ENCODE results near the gene WNT3A.
"Not testable (repeated sequence)": the region's sequence is repeated elsewhere in the genome, so short reads cannot be mapped to it uniquely, and the experiment has no call there.

The WNT3A gene, protein sequence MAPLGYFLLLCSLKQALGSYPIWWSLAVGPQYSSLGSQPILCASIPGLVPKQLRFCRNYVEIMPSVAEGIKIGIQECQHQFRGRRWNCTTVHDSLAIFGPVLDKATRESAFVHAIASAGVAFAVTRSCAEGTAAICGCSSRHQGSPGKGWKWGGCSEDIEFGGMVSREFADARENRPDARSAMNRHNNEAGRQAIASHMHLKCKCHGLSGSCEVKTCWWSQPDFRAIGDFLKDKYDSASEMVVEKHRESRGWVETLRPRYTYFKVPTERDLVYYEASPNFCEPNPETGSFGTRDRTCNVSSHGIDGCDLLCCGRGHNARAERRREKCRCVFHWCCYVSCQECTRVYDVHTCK

DNA sequence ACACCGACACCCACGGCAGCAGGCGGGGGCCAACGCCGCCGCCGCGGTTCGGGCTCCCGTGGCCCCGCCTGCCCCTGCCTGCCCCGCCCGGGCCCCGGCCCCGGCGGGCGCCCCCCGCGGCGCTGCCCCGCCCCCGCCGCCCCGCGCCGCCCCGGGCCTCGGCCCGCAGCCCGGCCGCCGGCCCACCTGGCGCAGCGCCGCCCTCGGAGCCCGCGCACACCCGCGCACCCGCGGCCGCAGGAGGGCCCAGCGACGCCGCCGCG, at the start of gene WNT3A:
TSS of gene WNT3A (plus strand) at position 213 of the 263 bp plus-strand sequence. CDS start 131 bp downstream, outside the sequence.
- DNase-seq: no peak

DNA sequence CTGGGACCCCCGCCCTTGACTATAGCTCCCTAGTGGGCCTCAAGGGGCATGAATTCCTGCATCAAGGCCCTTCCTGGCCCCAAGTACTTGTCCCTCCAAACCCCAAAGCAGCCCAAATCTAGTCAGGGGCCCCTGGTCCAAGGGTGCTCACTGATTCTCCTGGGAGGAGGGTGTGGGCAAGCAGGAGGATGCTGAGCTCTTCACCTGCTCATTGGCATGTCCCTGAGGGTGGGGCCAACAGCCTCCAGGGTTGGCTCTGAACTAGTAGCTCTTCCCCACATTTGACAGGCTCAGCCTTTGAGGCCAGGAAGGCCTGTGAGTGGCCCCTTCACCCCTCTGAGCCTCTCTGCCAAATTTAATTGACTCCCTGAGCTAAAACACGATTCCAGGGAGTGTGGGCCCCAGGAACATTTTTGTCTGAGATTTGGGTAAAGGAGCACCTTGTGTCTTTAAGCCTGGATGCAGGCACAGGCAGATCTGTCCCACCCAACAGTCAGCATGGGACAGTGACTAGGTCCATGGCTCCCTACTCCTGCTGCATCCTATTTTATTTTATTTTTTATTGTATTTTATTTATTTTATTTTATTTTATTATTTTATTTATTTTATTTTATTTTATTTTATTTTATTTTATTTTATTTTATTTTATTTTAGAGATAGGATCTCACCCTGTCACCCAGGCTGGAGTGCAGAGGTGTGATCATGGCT, 48.0 kb upstream of the WNT3A start:
- DNase-seq: no peak

DNA sequence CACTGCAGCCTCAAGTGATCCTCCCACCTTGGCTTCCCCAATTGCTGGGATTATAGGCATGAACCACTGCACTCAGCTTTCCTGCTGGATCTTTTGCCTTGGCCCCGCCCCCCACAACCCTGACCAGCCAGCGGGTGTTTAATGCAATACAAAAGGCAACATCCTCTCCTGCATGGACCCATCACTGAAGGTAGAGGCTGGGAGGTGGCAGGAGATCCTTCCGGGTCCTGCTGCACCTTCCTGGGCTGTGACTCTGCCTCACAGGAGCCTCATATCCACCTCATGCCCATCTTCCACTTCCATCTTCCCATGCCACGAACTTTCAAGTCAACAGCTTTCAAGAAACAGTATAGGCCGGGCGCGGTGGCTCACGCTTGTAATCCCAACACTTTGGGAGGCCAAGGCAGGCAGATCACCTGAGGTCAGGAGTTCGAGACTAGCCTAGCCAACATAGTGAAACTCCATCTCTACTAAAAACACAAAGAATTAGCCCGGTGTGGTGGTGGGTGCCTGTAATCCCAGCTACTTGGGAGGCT, 47.4 kb upstream of the WNT3A start:
- no peak for DNase-seq

DNA sequence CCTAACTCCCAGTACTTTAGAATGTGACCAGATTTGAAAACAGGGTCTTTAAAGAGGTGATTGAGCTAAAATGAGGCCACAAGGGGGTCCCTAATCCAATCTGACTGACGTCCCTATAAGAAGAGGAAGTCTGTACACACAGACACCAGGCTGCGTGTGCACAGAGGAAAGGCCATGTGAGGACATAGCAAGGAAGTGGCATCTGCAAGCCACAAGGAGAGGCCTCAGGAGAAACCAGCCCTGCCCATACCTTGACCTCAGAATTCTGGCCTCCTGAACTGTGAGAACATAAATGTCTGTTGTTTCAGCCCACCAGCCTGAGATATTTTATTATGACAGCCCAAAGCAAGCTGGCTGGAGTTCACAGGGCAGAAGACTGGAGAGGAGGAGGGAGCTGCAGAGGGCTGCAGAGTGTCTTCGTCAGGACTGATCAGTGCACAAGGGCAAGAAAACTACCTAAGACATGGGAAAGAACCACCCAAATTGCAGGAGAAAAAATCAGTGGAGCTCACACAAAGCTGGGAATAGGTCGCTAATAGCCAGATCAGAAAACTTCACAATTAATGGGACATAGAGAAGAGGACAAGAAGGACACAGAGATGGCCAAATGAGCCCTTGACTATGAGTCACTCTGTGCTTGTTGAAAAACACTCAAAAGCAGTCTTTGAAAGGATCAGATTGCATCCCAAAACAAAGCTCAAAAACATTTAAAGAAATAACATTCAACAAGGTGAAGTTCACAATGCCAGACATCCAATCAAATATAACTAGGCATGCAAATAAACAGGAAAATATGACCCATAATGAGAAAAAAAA, 44.9 kb upstream of the WNT3A start:
- DNase-seq: no peak

DNA sequence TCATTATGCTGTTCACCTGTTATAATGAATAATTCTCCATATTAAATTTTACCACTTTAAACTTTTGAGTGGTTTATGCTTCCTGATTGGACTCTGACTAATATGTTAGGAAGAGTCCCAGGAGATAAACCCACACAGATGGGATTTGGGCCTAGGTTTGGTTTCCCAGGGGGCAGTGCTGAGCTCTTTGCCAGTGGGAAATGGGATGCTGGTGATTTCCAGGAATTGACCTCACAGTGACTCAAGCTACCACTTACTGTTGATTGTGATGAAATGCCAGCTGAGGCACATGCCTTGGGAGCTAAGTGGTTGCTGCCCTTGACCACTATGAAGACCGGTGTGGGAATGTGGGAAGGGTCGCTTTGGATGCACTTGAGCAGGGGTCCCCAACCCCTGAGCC, 40.1 kb upstream of the WNT3A start:
- DNase-seq: not testable (repeated sequence)

DNA sequence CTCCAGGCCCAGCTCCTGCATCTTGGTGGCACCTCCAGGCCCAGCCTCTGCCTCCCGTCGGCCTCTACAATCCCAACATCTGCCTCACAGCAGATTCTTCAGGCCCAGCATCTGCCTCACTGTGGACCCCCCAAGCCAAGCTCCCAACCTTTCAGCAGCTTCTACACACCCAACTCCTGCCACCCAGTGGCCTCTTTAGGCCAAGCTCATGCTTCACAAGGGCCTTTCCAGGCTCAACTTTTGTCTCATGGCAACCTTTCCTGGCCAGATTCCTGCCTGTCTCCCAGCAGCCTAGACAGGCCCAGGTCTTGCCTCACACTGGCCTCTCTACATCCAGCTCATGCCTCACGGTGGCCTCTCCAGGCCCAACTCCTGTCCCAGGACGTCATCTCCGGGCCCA, 39.0 kb upstream of the WNT3A start:
- DNase-seq: not testable (repeated sequence)

DNA sequence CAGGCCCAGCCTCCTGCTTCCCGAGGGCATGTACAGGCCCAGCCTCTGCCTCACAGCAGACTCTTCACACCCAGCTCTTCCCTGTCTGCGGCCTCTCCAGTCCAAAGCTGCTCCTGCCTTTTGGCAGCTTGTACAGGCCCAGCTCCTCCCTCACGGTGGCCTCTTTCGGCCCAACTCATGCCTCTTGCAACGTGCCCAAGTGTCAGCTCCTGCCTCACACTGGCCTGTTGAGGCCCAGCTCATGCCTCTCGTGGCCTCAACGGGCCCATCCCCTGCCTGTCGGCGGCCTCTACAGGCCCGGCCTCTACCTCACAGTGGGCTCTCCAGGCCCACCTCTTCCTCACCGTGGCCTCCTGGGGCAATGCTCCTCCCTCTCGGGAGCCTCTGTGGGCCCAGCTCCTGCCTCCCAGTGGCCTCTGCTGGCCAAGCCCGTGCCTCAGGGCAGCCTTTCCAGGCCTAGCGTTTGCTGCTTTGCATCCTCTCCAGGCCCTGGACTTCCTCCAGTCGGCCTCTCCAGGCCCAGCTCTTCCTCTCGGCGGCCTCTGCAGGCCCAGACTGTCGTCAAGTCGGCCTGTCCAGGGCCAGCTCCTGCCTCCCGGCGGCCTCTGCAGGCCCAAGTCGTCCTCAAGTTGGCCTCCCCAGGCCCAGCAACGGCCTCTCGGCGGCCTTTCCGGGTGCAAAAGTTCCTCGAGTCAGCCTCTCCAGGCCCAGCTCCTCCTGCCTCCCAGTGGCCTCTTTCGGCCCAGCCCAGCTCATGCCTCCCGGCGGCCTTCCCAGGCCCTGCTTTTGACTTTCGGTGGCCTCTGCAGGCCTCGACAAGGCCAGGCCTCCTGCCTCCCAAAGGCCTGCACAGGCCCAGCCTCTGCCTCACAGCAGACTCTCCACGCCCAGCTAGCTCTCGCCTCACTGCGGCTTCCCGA, 36.5 kb upstream of the WNT3A start:
- not testable (repeated sequence) for DNase-seq

DNA sequence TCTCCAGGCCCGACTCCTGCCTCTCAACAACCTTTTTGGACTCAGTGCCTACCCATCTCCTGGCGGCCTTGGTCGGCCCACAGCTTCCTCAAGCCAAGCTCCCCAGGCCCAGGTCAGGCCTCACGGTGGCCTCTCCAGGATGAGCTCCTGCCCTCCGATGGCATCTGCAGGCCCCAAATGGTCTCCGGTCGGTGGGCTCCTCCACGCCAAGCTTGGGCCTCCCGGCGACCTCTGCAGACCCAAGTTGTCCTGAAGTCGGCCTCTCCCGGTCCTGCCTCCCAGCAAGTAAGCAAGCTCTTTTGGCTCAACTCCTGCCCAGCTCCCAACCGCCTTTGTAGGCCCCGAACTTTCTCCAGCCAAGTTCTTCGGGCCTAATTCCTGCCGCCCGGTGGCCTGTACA, 35.6 kb upstream of the WNT3A start:
- not testable (repeated sequence) for DNase-seq

DNA sequence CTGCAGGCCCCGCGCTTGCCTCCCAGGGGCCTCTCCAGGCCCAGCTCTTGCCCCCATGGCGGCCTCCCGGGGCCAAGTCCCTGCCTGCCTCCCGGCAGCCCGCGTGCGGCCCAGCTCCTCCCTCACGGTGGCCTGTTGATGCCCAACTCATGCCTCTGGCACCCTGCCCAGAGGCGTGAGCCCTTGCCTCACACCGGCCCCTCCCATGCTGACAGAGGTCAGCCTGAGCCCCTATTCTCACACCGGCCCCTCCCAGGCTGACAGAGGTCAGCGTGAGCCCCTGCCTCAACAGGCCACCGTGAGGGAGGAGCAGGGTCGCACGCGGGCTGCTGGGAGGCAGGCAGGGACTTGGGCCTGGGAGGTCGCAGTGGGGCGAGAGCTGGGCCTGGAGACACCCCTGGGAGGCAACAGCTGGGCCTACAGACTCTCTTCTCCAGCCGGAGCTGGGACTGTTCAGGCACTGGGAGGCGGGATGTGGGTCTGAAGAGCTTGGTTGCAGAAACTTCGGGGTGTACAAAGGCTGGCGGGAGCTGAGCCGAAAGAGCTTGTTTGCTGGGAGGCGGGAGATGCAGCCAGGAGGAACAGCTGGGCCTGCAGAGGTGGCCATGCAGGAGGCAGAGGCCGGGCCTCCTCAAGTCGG, 35.0 kb upstream of the WNT3A start:
- not testable (repeated sequence) for DNase-seq

DNA sequence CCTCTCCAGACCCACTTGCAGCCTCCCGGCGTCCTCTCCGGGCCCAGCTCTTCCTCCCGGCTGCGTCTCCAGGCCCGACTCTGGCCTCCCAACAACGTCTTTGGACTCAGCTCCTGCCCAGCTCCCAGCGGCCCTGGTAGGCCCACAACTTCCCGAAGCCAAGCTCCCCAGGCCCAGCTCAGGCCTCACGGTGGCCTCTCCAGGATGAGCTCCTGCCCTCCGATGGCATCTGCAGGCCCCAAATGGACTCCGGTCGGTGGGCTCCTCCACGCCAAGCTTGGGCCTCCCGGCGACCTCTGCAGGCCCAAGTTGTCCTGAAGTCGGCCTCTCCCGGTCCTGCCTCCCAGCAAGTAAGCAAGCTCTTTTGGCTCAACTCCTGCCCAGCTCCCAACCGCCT, 34.5 kb upstream of the WNT3A start:
- not testable (repeated sequence) for DNase-seq

DNA sequence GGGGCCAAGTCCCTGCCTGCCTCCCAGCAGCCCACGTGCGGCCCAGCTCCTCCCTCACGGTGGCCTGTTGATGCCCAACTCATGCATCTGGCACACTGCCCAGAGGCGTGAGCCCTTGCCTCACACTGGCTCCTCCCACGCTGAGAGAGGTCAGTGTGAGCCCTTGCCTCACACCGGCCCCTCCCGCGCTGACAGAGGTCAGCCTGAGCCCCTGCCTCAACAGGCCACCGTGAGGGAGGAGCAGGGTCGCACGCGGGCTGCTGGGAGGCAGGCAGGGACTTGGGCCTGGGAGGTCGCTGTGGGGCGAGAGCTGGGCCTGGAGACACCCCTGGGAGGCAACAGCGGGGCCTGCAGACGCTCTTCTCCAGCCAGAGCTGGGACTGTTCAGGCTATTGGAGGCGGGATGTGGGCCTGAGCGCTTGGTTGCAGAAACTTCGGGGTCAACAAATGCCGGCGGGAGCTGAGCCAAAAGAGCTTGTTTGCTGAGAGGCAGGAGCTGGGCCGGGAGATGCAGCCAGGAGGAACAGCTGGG, 33.9 kb upstream of the WNT3A start:
- DNase-seq: not testable (repeated sequence)

DNA sequence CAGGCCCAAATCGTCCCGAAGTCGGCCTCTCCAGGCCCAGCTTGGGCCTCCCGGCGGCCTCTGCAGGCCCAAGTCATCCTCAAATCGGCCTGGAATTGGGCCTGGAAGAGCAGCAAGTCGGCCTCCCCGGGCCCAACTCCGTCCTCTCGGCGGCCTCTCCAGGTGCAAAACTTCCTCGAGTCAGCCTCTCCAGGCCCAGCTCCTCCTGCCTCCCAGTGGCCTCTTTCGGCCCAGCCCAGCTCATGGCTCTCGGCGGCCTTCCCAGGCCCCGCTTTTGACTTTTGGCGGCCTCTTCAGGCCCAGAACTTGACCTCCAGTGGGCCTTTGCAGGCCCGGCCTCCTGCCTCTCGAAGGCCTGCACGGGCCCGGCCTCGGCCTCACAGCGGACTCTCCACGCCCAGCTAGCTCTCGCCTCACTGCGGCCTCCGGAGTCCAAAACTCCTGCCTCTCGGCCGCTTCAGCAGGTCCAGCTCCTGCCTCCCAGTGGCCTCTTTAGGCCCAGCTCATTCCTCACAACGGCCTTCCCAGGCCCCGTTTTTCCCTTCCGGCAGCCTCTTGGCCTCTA, 33.0 kb upstream of the WNT3A start:
- not testable (repeated sequence) for DNase-seq

DNA sequence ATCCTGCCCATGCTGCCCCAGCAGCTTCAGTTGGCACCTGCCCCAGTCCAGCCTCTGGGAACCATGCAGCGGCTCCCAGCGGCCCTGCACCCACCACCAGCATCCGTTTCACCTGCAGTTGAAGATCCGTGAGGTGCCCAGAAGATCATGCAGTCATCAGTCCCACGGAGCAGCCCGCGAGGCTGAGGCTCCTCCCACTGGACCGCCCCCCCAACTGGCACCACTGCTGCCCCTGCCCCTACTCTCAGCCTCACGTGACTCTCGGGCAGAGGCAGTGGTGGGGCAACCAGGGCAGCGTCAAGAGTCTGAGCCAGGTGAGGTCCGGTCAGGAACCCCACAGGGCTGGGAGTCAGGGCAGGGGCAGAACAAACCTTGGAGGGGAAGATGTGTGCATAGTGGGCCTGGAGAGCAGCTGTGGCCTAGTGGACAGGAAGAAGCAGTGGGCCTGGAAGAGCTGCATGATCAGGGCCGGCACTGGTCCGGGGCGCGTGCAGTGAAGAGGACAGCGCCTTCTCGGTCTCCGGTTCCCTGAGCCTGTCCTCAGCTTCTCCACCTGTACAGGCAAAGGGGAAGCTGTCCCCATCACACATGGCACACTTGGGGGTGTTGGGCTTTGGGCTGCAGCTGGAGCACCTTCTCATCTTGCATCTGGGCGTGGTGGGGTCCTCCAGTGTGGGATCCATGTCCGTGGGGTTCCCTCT, 31.1 kb upstream of the WNT3A start:
- DNase-seq: not testable (repeated sequence)

DNA sequence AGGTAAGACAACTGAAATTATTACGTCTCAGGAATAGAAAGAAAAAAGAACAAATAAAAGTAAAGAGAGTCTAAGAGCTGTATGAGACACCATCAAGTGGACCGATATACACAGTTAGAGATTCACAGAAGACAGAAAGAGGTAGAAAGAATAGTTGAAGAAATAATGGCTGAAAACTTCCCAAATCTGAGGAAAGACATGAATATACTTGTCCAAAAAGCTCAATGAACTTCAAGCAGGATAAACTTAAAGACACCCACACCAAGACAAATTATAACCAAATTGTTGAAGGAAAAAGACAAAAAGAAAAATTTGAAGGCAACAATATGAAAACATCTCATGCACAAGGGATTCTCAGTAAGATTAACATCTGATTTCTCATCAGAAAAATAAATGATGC, 19.6 kb upstream of the WNT3A start:
- no peak for DNase-seq

DNA sequence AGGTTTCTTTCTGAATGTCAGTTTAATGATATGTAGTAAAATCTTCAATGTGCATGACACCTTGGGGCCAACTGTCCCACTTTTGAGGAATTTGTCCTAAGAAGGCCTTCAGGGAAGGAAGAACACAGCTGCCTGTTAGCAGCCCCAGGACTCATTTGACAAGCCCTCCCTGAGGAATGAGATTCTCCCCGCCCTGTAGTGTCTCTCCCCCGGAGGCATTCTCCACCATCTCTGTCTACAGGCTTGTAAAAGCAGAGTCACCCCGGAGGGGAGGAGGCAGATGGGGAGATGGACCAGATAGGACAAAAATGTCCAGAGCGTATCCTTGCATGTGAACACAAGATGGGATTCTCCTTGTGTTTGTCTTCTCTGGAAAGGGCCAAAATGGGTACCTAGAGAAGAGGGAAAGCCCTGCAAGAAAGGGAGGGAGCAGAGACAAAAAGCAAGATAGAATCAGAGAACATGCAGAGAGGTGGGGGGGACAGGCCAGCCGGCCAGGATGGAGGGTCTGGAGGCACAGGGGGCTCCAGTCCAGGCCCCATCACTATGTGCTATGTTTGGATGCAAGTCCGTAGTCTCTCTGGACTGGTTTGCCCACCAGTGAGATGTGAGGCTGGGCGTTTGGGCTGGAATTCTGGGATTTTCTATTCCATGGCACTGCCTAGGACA, 12.0 kb upstream of the WNT3A start:
- no peak for DNase-seq

DNA sequence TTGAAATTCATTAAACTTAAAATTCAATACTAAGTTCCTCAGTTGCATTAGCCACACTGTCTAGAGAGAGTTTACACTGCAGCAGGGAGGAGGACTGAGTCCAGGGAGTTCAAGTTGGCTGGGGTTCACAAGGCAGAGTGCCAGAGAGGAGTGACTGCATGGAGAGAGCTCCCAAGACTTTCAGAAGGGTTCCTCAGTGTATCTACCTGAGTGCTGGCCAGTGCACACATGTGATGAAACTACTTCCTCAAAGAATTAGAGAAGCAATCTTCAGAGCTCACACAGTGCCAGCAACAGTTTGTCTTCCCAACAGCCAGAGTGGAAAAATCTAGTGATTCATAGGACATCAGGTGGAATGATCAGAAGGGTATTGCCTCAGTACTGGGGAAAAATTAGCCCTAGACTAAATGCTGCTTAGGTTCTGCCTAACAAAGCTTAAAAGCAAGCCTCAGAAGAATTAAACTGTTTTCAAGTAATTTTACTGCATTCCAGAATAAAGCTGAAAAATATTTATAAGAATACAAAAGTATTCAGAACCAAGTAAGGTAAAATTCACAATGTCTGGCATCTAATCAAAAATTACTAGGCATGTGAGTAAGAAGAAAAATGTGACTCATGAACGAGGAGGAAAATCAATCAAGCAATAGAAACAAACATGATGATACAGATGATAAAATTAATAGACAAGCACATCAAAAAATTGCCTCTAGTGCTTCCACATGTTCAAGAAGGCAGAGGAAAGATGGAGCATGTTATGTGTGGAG, 10.4 kb upstream of the WNT3A start:
- DNase-seq: no peak

DNA sequence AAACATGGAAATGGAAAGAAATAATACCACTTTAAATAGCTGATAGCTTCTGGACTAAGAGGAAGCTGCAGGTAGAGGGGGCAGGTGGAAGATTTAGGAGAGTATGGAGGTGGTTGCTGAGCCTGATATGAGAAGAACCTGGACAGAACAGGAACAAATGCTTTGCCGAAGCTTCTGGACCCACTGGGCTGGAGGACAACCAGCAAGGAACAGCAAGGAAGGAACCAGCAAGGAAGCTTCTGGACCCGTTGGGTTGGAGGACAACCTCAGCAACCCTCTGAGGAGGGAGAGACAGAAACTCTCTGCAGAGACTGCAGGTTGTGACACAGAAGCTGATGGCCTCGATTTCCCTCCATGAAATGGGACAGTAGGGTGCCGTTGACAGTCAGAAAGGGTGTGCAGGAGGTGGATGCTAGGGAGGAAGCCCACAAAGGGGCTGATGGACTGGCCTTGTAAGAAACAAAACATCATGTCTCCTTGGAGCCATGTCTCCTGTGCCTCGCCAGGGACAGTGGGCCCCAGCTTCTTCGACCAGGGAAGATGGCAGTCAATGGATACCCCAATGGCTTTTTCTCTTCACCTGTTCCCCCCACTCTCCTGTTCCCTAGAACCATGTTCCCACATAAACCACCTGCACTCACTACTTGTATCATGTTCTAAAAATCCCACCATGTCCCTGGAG, 8.3 kb upstream of the WNT3A start:
- DNase-seq: no peak

Data from NCI-H1105 (cell line).